GM18867 (cell line): ENCODE data around the gene C1QTNF12.
A peak's percentile ranks its signal among the peaks of the same experiment; 100 is the strongest.

Experiments
- ATAC-seq: cut with Tn5 transposase; IDR thresholded peaks from one replicate; pipeline ENCODE4 v1.9.1; 2021; ENCODE audit warnings: mild to moderate bottlenecking, moderate library complexity; ENCODE audit not compliant: unreplicated experiment

C1QTNF12 gene

GRCh38 chr1:1231400-1232207 is 14.9 kb downstream of the C1QTNF12 start, which contains the start of gene SDF4:
Gene SDF4 (minus strand): TSS chr1:1232001. CDS start chr1:1228772, 3,229 bp downstream.
- peak; percentile 85 for ATAC-seq

- ATAC-seq, result no peak
These were observed 15.7 kb downstream of the C1QTNF12 start for GRCh38 chr1:1230656-1231399.

GRCh38 chr1:1229770-1230169 is 16.8 kb downstream of the C1QTNF12 start:
- ATAC-seq, result no peak

- ATAC-seq, result no peak
These were observed 17.8 kb downstream of the C1QTNF12 start for GRCh38 chr1:1228596-1229321.

- ATAC-seq, result no peak
These were observed 18.3 kb downstream of the C1QTNF12 start for GRCh38 chr1:1228187-1228586.

GRCh38 chr1:1227386-1227785 is 19.1 kb downstream of the C1QTNF12 start:
- no peak for ATAC-seq

GRCh38 chr1:1226566-1227362 is 19.8 kb downstream of the C1QTNF12 start:
- no peak for ATAC-seq

- no peak for ATAC-seq
These were observed 20.6 kb downstream of the C1QTNF12 start for GRCh38 chr1:1225913-1226312.

GRCh38 chr1:1225238-1225845 is 21.2 kb downstream of the C1QTNF12 start:
- no peak for ATAC-seq

- ATAC-seq, result no peak
These were observed 22.6 kb downstream of the C1QTNF12 start for GRCh38 chr1:1223891-1224290.

GRCh38 chr1:1223321-1223720 is 23.2 kb downstream of the C1QTNF12 start:
- ATAC-seq, result no peak

GRCh38 chr1:1222575-1223225 is 23.8 kb downstream of the C1QTNF12 start:
- no peak for ATAC-seq

- ATAC-seq, result no peak
These were observed 24.5 kb downstream of the C1QTNF12 start for GRCh38 chr1:1221887-1222574.

- no peak for ATAC-seq
These were observed 26.3 kb downstream of the C1QTNF12 start for GRCh38 chr1:1220197-1220596.

- ATAC-seq, result no peak
These were observed 27.2 kb downstream of the C1QTNF12 start for GRCh38 chr1:1219341-1219740.

- no peak for ATAC-seq
These were observed 27.9 kb downstream of the C1QTNF12 start for GRCh38 chr1:1218524-1219200.

- no peak for ATAC-seq
These were observed 28.6 kb downstream of the C1QTNF12 start for GRCh38 chr1:1217621-1218523.
